ENCODE measurements around the gene KLHL13.
"Not testable (repeated sequence)": the region's sequence is repeated elsewhere in the genome, so short reads cannot be mapped to it uniquely, and the experiment has no call there.

- TF ChIP-seq CTCF, POLR2A (IDR thresholded peaks at IDR 0.05): not testable (repeated sequence)
Observed at GRCh38 chrX:117930116-117930515, 186.5 kb downstream of the KLHL13 start.
